A549 (cell line): ENCODE measurements around the gene TNRC6C. TPM values are rescaled to one million over a fixed set of nuclear protein-coding genes. Genes with fewer than 3 reads are reported as not detected.
A peak's percentile ranks its signal among the peaks of the same experiment; 100 is the strongest.

ENCODE experiments used
- ATAC-seq, 2 experiments: fragments of 200-7000 bp in 1 of 2; fragments of >200 bp in 1 of 2; cut with Nextera tagmentation in 1 of 2; cut with Tn5 transposase in 1 of 2; 3 replicates each; pipeline versions ENCODE4 v1.8.0 to v1.9.1; 2018 to 2020; ENCODE audit warnings: mild to moderate bottlenecking in 1 of 2, moderate library complexity in 1 of 2
- CTCF ChIA-PET: fragments of 300-600 bp; sonication (Branson Sonifier 250); formaldehyde crosslinking; extraction: SDS; loops from one replicate; lab custom pipeline; 2021; ENCODE audit warnings: antibody characterized with exemption, inconsistent platforms; lab: Yijun Ruan, JAX
- POLR2A ChIA-PET: fragments of 350-600 bp; formaldehyde crosslinking; extraction: SDS; loops from one replicate; lab custom pipeline; 2021; ENCODE audit warnings: antibody characterized with exemption, inconsistent platforms; lab: Yijun Ruan, JAX
- DNase-seq, 2 experiments: peaks; one replicate each; pipeline versions ENCODE4 v3.0.0 to v3.0.0-alpha.2; 2011 to 2016; ENCODE audit warnings: low read depth in 1 of 2, low spot score in 1 of 2
- FAIRE-seq: peaks from 2 replicates; lab custom pipeline; 2011; peaks lifted over from hg19 to GRCh38; lab: Jason Lieb, UNC
- H3K27ac ChIP-seq, 2 experiments: fragments of >200 bp; sonication (Bioruptor Twin); formaldehyde crosslinking; 3 replicates each; pipeline ENCODE4 v1.5.1; 2016 to 2017
- H3K4me1 ChIP-seq: fragments of >200 bp; sonication (Bioruptor Twin); formaldehyde crosslinking; 3 replicates; pipeline ENCODE4 v1.6.1; 2016
- H3K4me2 ChIP-seq: fragments of >200 bp; sonication (Bioruptor Twin); formaldehyde crosslinking; 3 replicates; pipeline ENCODE4 v1.6.1; 2016
- H3K4me3 ChIP-seq: fragments of >200 bp; sonication (Bioruptor Twin); formaldehyde crosslinking; 3 replicates; pipeline ENCODE4 v1.5.1; 2016
- H3K9me3 ChIP-seq: fragments of >200 bp; sonication (Bioruptor Twin); formaldehyde crosslinking; 3 replicates; pipeline ENCODE4 v1.6.1; 2016
- CEBPB ChIP-seq, 2 experiments: fragments of >200 bp in 1 of 2; sonication (Bioruptor Twin) in 1 of 2; formaldehyde crosslinking in 1 of 2; IDR thresholded peaks; 2 replicates each; pipeline ENCODE4 v1.6.1; 2012 to 2016
- EHF ChIP-seq: fragments of 250-450 bp; sonication (Bioruptor Pico); IDR thresholded peaks from 2 replicates; pipeline ENCODE4 v1.5.0; 2020; ENCODE audit warnings: mild to moderate bottlenecking
- FOSL2 ChIP-seq, 2 experiments: fragments of 450-650 bp in 1 of 2; fragments of >200 bp in 1 of 2; sonication (Bioruptor Twin) in 1 of 2; formaldehyde crosslinking; IDR thresholded peaks; 2 replicates each; pipeline versions ENCODE4 v1.5.0 to v1.6.1; 2016 to 2020; ENCODE audit warnings: mild to moderate bottlenecking in 1 of 2, moderate library complexity in 1 of 2
- HDAC2 ChIP-seq: fragments of 200-600 bp; sonication (generic); IDR thresholded peaks from 2 replicates; pipeline ENCODE4 v1.6.1; 2016
- HOXB13 ChIP-seq: fragments of 250-450 bp; sonication (Bioruptor Pico); IDR thresholded peaks from 2 replicates; pipeline ENCODE4 v1.5.0; 2020; ENCODE audit warnings: low read depth, mild to moderate bottlenecking, moderate library complexity
- HOXB5 ChIP-seq: fragments of 250-450 bp; sonication (Bioruptor Pico); IDR thresholded peaks from 2 replicates; pipeline ENCODE4 v1.5.0; 2020; ENCODE audit warnings: mild to moderate bottlenecking, moderate library complexity
- MAZ ChIP-seq: fragments of 150-350 bp; IDR thresholded peaks from 2 replicates; pipeline ENCODE4 v1.6.1; 2014; ENCODE audit warnings: antibody characterized with exemption, low read depth, low read length, borderline replicate concordance
- NR3C1 ChIP-seq: fragments of >200 bp; sonication (Bioruptor Twin); formaldehyde crosslinking; IDR thresholded peaks from 3 replicates; pipeline ENCODE4 v1.6.1; 2017
- RARB ChIP-seq: fragments of 250-450 bp; sonication (Bioruptor Pico); IDR thresholded peaks from 2 replicates; pipeline ENCODE4 v1.8.0; 2021; ENCODE audit warnings: mild to moderate bottlenecking, moderate library complexity
- RFX5 ChIP-seq: fragments of 450-650 bp; IDR thresholded peaks from 2 replicates; pipeline ENCODE4 v1.7.1; 2014; ENCODE audit warnings: antibody characterized with exemption, mild to moderate bottlenecking, moderate library complexity
- SREBF2 ChIP-seq: fragments of 450-650 bp; IDR thresholded peaks from 2 replicates; pipeline ENCODE4 v1.6.1; 2014; ENCODE audit warnings: mild to moderate bottlenecking, moderate library complexity
- TP53 ChIP-seq: fragments of 250-450 bp; sonication (Bioruptor Pico); IDR thresholded peaks from 2 replicates; pipeline ENCODE4 v1.5.0; 2021; ENCODE audit warnings: mild to moderate bottlenecking, moderate library complexity
- ZNF302 ChIP-seq: fragments of 250-450 bp; sonication (Bioruptor Pico); IDR thresholded peaks from 2 replicates; pipeline ENCODE4 v1.9.0; 2021; ENCODE audit warnings: inconsistent platforms, mild to moderate bottlenecking, moderate library complexity
- ZSCAN20 ChIP-seq: fragments of 250-450 bp; sonication (Bioruptor Pico); IDR thresholded peaks from 2 replicates; pipeline ENCODE4 v1.8.0; 2022; ENCODE audit warnings: mild to moderate bottlenecking, moderate library complexity
- WGBS: methylation state at CpG from one replicate; pipeline ENCODE4 v1.1.6; 2017; ENCODE audit errors: missing lambda C conversion rate; 5-methylcytosine and 5-hydroxymethylcytosine counted together
- polyA plus RNA-seq, 4 experiments: library from polyadenylated mRNA; depleted of rRNA in 3 of 4; stranded (reverse); fragments of >200 nt; fragmentation: RNase III in 1 of 4; extraction: RNeasy Plus Mini Kit Qiagen cat#74134 plus additional on column Dnase treatment in 1 of 4; gene quantifications; 2 replicates in 3 of 4; 3 replicates in 1 of 4; pipeline ENCODE4 v1.2.3, GENCODE V29; 2011 to 2017
- TF ChIP-seq, protein P1 (sequence below): fragments of 450-650 bp; IDR thresholded peaks from 2 replicates; pipeline ENCODE4 v1.6.1; 2014; ENCODE audit warnings: antibody characterized with exemption
- TF ChIP-seq, protein P2 (sequence below): fragments of 250-450 bp; sonication (Bioruptor Pico); IDR thresholded peaks from 2 replicates; pipeline ENCODE4 v1.5.0; 2020; ENCODE audit warnings: low read depth, mild to moderate bottlenecking, moderate library complexity
- TF ChIP-seq, protein P3 (sequence below): fragments of >200 bp; sonication (Bioruptor Twin); formaldehyde crosslinking; IDR thresholded peaks from 3 replicates; pipeline ENCODE4 v1.6.1; 2016
- TF ChIP-seq, protein P4 (sequence below): fragments of 200-600 bp; sonication (generic); IDR thresholded peaks from 2 replicates; pipeline ENCODE4 v1.6.1; 2016; ENCODE audit warnings: antibody characterized with exemption, mild to moderate bottlenecking, moderate library complexity
- TF ChIP-seq, protein P5 (sequence below): fragments of >200 bp; sonication (Bioruptor Twin); formaldehyde crosslinking; IDR thresholded peaks from 3 replicates; pipeline ENCODE4 v1.5.1; 2016

The TNRC6C gene
- polyA plus RNA-seq, 2 of the 4 experiments (the other 2 are of a cell fraction): 1.3 to 1.9 TPM

DNA sequence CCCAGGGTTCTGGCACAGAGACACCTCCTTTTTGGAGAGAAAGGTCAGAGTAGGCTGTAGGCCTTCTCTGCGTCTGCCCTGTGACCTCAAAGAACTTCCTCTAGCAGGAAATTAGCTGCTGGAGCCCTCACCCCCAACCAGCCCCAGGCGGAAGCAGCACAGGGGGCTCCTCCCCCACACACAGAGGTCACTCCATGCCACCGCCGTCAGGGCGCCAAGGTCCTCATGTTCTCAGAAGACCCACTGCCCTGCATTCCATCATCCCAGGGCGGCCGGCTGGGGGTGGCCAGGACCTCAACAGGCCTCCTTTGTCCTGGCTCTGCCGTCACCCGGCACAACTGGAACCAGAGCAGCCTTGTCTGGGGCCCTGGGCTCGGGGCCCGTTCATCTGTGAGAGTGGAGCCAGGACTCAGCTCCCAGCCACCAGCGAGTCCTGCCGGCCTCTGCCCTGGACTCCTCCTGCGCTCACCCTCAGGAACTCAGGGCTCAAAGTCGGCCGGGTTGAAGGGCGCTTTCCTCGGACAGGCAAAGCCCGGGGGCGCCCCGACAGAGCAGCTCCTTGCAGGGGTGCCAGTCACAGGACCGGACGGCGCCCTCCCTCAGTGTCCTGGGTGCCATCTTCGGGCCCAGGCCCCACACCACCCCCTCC is 168.9 kb downstream of the TNRC6C start:
- no peak for FAIRE-seq

More for the DNA sequence above, 168.9 kb downstream of the TNRC6C start:
- ChIA-PET CTCF (interaction anchor here (0.6 to 13.7 kb wide), 8 partner anchors 9 to 62 kb away, joined by 3 to 164 read pairs (median 6); partner anchors contain the start of gene TK1), POLR2A (interaction anchor here (1.1 to 1.7 kb wide), 3 partner anchors 11 to 42 kb away, joined by 3 to 7 read pairs (median 4); no protein-coding TSS in a partner anchor)
- no peak for TF ChIP-seq FOSL2 (IDR thresholded peaks at IDR 0.05)
- TF ChIP-seq FOSL2 (CRISPR knock-in tag; IDR thresholded peaks at IDR 0.05): no peak
- no peak for TF ChIP-seq EHF (CRISPR knock-in tag)
- no peak for TF ChIP-seq HOXB13 (CRISPR knock-in tag)
- no peak for TF ChIP-seq HOXB5 (CRISPR knock-in tag)
- no peak for TF ChIP-seq TP53 (CRISPR knock-in tag)
- TF ChIP-seq MAZ: no peak
- TF ChIP-seq ZNF302 (CRISPR knock-in tag): no peak
- TF ChIP-seq, protein P1, sequence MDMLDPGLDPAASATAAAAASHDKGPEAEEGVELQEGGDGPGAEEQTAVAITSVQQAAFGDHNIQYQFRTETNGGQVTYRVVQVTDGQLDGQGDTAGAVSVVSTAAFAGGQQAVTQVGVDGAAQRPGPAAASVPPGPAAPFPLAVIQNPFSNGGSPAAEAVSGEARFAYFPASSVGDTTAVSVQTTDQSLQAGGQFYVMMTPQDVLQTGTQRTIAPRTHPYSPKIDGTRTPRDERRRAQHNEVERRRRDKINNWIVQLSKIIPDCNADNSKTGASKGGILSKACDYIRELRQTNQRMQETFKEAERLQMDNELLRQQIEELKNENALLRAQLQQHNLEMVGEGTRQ: no peak
- TF ChIP-seq SREBF2: no peak
- TF ChIP-seq, protein P2, sequence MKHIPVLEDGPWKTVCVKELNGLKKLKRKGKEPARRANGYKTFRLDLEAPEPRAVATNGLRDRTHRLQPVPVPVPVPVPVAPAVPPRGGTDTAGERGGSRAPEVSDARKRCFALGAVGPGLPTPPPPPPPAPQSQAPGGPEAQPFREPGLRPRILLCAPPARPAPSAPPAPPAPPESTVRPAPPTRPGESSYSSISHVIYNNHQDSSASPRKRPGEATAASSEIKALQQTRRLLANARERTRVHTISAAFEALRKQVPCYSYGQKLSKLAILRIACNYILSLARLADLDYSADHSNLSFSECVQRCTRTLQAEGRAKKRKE: no peak
- TF ChIP-seq, protein P3, sequence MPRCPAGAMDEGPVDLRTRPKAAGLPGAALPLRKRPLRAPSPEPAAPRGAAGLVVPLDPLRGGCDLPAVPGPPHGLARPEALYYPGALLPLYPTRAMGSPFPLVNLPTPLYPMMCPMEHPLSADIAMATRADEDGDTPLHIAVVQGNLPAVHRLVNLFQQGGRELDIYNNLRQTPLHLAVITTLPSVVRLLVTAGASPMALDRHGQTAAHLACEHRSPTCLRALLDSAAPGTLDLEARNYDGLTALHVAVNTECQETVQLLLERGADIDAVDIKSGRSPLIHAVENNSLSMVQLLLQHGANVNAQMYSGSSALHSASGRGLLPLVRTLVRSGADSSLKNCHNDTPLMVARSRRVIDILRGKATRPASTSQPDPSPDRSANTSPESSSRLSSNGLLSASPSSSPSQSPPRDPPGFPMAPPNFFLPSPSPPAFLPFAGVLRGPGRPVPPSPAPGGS: no peak
- TF ChIP-seq RARB: no peak
- TF ChIP-seq, protein P4, sequence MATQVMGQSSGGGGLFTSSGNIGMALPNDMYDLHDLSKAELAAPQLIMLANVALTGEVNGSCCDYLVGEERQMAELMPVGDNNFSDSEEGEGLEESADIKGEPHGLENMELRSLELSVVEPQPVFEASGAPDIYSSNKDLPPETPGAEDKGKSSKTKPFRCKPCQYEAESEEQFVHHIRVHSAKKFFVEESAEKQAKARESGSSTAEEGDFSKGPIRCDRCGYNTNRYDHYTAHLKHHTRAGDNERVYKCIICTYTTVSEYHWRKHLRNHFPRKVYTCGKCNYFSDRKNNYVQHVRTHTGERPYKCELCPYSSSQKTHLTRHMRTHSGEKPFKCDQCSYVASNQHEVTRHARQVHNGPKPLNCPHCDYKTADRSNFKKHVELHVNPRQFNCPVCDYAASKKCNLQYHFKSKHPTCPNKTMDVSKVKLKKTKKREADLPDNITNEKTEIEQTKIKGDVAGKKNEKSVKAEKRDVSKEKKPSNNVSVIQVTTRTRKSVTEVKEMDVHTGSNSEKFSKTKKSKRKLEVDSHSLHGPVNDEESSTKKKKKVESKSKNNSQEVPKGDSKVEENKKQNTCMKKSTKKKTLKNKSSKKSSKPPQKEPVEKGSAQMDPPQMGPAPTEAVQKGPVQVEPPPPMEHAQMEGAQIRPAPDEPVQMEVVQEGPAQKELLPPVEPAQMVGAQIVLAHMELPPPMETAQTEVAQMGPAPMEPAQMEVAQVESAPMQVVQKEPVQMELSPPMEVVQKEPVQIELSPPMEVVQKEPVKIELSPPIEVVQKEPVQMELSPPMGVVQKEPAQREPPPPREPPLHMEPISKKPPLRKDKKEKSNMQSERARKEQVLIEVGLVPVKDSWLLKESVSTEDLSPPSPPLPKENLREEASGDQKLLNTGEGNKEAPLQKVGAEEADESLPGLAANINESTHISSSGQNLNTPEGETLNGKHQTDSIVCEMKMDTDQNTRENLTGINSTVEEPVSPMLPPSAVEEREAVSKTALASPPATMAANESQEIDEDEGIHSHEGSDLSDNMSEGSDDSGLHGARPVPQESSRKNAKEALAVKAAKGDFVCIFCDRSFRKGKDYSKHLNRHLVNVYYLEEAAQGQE: no peak
- no peak for TF ChIP-seq ZSCAN20 (CRISPR knock-in tag)
- no peak for TF ChIP-seq RFX5
- no peak for TF ChIP-seq NR3C1
- TF ChIP-seq, protein P5, sequence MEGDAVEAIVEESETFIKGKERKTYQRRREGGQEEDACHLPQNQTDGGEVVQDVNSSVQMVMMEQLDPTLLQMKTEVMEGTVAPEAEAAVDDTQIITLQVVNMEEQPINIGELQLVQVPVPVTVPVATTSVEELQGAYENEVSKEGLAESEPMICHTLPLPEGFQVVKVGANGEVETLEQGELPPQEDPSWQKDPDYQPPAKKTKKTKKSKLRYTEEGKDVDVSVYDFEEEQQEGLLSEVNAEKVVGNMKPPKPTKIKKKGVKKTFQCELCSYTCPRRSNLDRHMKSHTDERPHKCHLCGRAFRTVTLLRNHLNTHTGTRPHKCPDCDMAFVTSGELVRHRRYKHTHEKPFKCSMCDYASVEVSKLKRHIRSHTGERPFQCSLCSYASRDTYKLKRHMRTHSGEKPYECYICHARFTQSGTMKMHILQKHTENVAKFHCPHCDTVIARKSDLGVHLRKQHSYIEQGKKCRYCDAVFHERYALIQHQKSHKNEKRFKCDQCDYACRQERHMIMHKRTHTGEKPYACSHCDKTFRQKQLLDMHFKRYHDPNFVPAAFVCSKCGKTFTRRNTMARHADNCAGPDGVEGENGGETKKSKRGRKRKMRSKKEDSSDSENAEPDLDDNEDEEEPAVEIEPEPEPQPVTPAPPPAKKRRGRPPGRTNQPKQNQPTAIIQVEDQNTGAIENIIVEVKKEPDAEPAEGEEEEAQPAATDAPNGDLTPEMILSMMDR: no peak
- TF ChIP-seq CEBPB (IDR thresholded peaks at IDR 0.05): no peak
- no peak for TF ChIP-seq HDAC2
- Histone ChIP-seq H3K4me2 (peak overlapping the region; percentile 98), H3K9me3 (no peaks in the 10 kb centered on the region), H3K27ac (peak overlapping the region; percentile 77 to 93; a peak in 4 of 6 replicates), H3K4me1 (peaks cover 14% of the 10 kb centered on the region), H3K4me3 (peak overlapping the region; percentile 79)
- ATAC-seq (peak in 1 of 2 experiments; percentile 31; a peak in 4 of 6 replicates), DNase-seq (no peak)
- WGBS: 85% methylated on average over 20 of the region's 25 CpGs
